Measurements from ENCODE around the gene EPAS1.

Gene EPAS1

GRCh38 chr2:46273919-46274318, 23.3 kb upstream of the EPAS1 start:
- no peak for DNase-seq (ENCODE audit: low read depth)

GRCh38 chr2:46274586-46274985, 22.6 kb upstream of the EPAS1 start:
- no peak for DNase-seq (ENCODE audit: low read depth)

- no peak for DNase-seq (ENCODE audit: low read depth)
These were observed 21.2 kb upstream of the EPAS1 start for GRCh38 chr2:46275995-46276394.

GRCh38 chr2:46276642-46277041, 20.6 kb upstream of the EPAS1 start:
- DNase-seq (ENCODE audit: low read depth) = no peak

DNA sequence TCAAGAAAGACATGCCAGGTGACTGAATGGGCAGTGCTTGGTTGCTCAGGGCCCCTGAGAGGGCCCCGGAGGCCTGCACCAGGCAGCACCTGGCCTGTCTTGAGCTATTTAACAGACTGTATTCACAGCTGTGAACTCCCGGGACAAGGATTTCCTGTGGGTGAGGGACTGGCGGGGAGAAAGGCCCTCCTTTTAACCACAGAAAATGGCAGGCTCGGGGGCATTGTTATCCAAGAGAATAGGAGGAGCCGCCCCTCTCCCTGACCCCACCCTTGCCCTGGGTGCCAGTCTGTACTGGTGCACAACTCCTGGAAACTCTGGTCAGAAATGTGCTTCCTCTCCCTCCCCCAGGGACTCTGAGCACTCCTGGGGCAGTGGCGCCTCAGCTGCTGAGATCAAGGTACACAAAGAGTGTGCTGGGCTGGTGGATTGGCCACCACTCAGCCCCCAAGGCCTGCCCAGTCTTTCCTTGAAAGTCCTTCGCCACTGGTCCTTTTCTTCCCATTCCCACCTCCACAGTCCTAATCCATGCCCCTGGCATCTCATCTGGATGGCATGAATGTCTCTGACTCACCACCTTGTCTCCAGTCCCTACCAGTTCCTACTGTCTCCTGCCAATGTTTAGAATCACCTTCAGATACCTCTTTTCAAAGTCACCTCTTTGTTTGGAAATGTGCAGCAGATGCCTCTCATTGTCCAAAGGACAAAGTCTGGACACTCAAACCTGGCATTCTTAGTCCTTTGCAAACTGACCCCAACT, 19.6 kb upstream of the EPAS1 start:
- no peak for DNase-seq (ENCODE audit: low read depth)

DNA sequence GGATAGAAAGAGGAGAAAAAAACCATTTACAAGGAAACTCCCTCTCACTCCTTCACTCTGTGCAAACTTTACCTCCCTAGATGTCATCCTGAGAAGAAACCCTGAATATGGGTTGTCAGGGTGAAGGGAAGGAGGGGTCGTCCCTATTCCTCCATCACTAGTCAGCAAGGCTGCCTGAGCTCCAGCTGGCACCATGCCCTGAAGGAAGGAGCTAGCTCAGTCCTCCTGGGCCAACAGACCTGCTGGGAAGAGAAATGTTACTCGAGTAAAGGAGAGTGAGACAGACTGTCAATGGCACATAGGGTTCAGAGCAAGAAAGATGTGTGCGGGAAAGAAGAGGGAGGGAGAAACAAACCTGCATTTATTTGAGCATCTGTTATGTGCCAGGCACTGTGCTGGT, 18.3 kb upstream of the EPAS1 start:
- no peak for DNase-seq (ENCODE audit: low read depth)

DNA sequence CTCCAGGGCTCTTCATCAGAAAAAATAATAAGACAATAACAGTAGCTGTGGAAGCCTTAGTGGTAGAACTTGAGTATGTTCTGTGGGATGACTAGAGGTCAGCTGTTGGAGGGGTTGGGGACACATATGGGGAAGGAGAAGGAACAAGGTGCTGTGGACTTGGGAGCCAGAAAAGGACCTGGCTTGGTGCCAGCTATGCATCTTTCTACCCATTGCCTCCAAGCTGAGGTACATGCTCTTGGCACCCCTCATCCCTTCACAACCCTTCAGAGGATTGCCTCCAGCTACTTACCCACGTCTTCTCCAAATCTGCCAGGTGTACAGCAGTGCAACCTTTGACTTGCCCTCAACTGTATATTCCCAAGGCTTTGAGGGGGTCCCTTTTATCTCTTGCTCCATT, 15.3 kb upstream of the EPAS1 start:
- no peak for DNase-seq (ENCODE audit: low read depth)

DNA sequence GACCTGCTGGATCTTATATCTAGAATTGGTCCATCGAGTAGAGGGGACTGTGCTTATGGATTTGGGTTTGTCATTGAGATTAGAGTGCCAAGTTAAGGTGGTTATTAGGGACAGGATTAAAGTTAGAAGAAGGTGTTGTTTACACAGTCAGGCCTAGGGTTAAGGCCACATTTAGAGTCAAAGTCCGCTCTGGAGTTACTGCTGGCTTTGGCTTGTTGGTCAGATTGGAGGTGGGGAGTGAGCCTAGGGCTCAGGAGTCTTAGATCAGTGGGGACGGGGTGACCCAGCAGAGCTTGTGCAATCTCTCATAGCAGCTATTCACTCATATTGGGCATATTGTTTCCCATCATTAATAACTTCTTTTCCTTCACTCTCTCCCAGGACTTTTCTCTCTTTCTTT, 13.5 kb upstream of the EPAS1 start:
- no peak for DNase-seq (ENCODE audit: low read depth)

- no peak for DNase-seq (ENCODE audit: low read depth)
These were observed 12.9 kb upstream of the EPAS1 start for GRCh38 chr2:46284260-46284659.

DNA sequence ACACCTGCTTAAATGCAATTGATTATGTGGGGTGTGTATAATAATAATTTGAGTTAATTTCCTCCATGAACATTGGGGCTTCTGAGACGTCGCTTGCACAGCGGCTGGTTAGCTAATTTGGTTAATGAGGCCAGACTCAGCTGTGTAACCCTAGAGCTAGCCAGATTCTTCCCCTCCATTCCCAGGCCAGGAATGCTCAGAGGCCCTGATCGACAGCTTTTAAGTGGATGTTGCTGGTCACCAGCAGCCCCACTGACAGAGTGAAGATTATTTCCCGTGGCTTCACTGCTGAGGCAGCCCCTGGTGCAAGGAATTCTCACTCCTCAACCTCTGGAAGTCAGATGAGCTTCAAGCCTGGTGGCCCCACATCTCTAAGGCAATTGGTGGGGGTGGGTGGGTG, 12.4 kb upstream of the EPAS1 start:
- DNase-seq (ENCODE audit: low read depth) = no peak

DNA sequence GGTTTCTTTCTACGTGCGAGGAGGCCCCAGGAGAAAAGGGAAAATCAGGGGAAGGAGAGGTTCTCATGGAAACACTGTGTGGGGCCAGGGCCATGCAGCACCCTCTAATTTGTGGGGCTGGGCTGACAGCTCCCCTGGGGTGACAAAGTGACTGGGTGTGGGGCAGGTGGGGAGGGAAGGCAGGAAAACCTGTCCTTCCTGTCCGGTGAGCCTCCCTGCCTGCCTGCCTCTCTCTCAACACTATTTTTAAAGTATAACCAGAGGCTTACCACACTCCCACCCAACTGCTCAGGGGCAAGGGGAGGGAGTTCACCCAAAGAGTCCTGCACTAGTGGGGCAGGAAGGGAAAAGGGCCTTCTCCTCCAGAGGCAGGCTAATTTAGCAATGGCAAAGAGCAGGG, 10.5 kb upstream of the EPAS1 start:
- no peak for DNase-seq (ENCODE audit: low read depth)

- no peak for DNase-seq (ENCODE audit: low read depth)
These were observed 7.1 kb upstream of the EPAS1 start for GRCh38 chr2:46290078-46290477.

DNA sequence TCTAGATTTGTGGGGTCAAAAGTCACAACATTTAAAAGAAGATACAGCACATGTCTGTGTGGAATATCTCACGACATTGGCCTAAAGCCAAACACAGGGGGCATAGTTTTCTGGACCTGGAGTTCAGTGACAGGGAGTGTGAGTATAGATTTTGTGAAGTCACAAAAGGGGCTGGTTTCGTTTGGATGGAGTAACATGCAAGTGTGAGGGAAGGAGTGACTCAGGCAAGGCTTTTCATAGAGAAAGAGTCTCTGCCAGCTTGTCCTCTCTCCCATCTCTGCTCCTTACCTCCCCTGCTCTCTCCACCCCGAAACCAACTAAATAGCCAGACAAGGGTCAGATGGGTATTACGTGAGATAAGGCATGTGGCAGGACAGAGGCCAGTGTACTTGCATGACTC, 3.7 kb upstream of the EPAS1 start:
- no peak for DNase-seq (ENCODE audit: low read depth)

DNA sequence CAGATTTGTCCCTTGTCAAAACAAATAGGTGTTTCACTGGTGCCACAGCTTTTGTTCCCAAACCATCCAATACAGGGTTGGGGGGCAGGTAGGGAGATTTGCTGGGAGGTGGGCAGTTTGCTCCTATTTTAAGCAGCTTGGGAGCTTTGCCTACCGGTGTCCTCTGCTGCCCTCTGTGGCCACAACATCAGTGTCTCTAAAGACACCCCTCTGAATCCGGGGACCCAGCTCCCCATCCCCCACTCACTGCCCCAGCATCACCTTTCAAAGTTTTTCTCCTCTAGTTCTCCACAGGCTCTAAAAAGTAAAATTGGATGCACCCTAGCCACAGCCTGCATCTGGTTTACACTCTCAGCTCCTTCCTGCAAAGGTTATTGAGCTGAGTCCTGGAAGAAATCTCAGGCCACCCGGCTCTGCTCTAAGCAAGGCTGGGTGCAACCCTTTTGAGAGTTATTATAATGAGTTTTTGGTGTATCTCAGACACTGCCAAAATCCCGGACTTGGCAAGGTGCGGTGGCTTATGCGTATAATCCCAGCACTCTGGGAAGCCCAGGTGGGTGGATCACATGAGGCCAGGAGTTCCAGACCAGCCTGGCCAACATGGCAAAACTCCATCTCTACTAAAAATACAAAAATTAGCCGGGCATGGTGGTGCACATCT, 2.9 kb upstream of the EPAS1 start:
- DNase-seq (ENCODE audit: low read depth) = no peak

DNA sequence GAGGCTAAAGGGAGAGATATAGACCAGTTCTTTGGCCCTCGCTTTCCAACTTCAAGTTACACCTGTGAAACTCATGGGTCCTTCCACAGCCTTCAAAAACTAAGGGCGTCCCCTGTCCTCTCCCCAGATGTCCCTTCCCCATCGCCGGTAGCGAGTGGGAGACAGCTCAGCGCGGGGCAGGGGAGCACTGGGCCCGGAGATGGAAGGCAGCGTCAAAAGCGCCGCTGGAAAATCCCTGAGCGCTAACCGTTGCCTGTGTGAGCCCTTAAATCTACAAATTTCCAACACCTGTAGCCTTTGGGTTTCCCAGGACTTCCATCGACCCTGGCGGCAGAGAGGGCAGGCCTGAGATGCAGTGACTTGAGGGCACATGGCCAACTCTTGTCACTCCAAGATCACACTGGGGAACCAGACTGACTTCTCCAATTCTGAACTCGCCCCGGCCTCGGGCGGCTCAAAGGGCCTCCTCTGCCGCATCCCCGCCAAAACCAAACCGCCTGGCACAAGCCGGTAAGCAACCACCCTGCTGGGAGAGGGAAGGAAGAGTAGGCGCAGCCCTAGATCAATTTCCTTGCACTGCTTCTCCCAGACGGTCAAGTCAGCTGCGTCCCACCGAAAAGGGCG, 879 bp upstream of the EPAS1 start:
- DNase-seq (ENCODE audit: low read depth) = no peak

DNA sequence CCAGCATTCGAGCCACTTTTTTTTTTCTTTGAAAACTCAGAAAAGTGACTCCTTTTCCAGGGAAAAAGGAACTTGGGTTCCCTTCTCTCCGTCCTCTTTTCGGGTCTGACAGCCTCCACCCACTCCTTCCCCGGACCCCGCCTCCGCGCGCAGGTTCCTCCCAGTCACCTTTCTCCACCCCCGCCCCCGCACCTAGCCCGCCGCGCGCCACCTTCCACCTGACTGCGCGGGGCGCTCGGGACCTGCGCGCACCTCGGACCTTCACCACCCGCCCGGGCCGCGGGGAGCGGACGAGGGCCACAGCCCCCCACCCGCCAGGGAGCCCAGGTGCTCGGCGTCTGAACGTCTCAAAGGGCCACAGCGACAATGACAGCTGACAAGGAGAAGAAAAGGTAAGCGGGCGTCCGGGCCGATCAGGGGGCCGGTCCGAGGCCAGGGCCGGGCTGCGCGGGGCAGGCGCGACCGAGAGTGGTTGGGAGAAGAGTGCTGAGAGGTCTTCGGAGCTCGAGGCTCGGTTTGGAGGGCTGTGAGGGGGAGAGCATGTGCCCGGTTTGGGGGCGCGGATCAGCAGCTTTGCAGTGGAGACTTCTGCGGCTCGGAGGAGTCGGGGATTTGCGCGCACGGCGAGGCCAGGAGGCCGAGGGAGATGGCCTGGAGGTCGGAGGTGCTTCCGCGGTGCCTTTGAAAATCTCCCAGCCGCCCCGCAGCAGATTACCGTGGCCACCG, 502 bp downstream of the EPAS1 start:
- DNase-seq (ENCODE audit: low read depth) = peak; percentile 65

GRCh38 chr2:46298272-46298521, 990 bp downstream of the EPAS1 start:
- DNase-seq (ENCODE audit: low read depth) = no peak

DNA sequence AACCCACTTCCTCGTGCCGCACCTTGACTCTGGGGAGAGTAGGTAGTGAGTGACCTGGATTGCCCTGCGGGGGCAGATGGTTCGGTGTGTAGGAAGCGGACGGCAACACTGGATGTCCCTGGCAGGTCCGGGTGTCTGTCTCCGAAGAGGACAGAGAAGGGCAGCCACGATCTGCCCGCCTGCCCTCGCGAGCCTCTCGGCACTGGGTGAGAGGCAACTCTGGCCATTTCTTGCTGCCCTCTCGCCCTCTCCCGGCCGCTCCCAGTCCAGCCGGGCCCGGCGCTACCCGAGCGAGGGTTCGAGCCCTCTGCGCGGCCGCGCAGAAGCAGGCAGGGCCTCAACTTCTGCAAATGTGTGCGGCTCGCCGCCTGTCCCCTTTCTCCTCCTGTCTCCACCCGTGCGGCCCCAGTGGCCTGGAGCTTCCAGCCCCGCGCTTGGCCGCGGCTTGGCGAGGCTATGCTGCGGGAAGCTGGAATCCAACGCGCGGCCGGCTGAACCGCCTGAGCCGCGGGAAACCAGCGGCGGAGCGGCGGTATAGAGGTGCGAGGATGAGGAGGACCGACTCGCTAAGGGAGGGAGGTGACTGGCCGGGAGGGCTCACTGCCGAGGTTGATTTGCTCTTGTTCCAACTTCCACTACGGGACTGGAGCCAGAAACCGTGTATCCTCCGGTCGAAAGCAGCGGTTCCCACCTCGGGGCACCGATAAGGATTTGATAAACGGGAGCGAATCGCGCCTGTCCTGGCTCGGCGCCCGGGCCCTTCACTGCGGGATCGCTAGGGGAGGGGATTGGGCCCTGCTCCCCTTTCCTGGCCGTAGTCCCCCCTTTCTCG, 1.5 kb downstream of the EPAS1 start:
- peak; percentile 3 for DNase-seq (ENCODE audit: low read depth)

GRCh38 chr2:46299365-46300263, 2.4 kb downstream of the EPAS1 start:
- no peak for DNase-seq (ENCODE audit: low read depth)

DNA sequence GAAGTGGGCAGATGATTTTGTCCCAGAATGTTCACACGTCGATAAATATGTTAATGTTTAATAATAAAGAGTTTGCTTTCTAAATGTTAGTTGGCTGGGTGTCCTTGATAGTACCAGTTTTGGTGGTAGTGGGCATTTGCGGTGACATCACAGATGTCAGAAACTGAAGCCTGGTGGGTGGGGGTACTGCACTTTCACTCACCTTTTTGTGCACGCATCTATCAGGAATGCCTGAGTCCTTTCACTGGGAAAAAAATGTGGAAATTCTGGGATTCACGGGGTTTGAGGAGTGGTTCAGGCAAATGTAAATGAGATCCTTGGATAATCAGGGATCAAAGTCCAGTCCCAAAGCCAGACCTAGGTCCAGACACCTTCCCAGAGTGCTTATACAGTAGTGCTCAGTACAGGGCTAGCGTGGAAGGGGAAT, 3.2 kb downstream of the EPAS1 start:
- no peak for DNase-seq (ENCODE audit: low read depth)

All from activated T-helper 9 cell treated with anti-CD3 and anti-CD28 coated beads, Interleukin-2, amount 50 U/mL, for 16 hours (primary cell).